A673 (cell line): ENCODE measurements around the gene PADI1. TPM values are rescaled to one million over a fixed set of nuclear protein-coding genes. Genes with fewer than 3 reads are reported as not detected.

Experiments used
- BruUV-seq: library from RNA; stranded (reverse); fragments of 400-500 nt; replicated peaks from 2 replicates; lab custom pipeline; 2021; lab: Mats Ljungman, UMichigan
- CTCF ChIA-PET: fragments of 300-600 bp; sonication (Branson Sonifier 250); formaldehyde crosslinking; loops from one replicate; lab custom pipeline; 2022; ENCODE audit warnings: antibody characterized with exemption; lab: Charles Lee
- POLR2A ChIA-PET: fragments of 300-600 bp; sonication (Branson Sonifier 250); formaldehyde crosslinking; loops from one replicate; lab custom pipeline; 2022; ENCODE audit warnings: antibody characterized with exemption; ENCODE audit not compliant: low non-redundant PET; lab: Charles Lee
- DNase-seq: peaks from one replicate; pipeline ENCODE4 v3.0.0-alpha.2; 2015; ENCODE audit warnings: low spot score
- H3K27ac ChIP-seq: fragments of 200-600 bp; sonication (generic); 2 replicates; pipeline ENCODE4 v1.5.1; 2016; ENCODE audit warnings: mixed run types, low read depth, mild to moderate bottlenecking, mixed read lengths, antibody characterized with exemption, low read length; ENCODE audit not compliant: poor library complexity, severe bottlenecking
- H3K27me3 ChIP-seq: fragments of 200-600 bp; sonication (generic); replicated peaks from 2 replicates; pipeline ENCODE4 v1.6.1; 2017; ENCODE audit warnings: mixed run types, low read depth, mild to moderate bottlenecking, mixed read lengths, antibody characterized with exemption, low read length; ENCODE audit not compliant: insufficient read depth, poor library complexity
- H3K36me3 ChIP-seq: fragments of 200-600 bp; sonication (generic); 2 replicates; pipeline ENCODE4 v1.6.1; 2016; ENCODE audit warnings: mixed run types, mild to moderate bottlenecking, mixed read lengths, antibody characterized with exemption, low read length; ENCODE audit not compliant: insufficient read depth, poor library complexity, severe bottlenecking
- H3K4me1 ChIP-seq: fragments of 200-600 bp; sonication (generic); 2 replicates; pipeline ENCODE4 v1.6.1; 2017; ENCODE audit warnings: mixed run types, mild to moderate bottlenecking, mixed read lengths, antibody characterized with exemption, low read length; ENCODE audit not compliant: insufficient read depth, poor library complexity, severe bottlenecking
- H3K4me3 ChIP-seq: fragments of 200-600 bp; sonication (generic); 2 replicates; pipeline ENCODE4 v1.5.1; 2016; ENCODE audit warnings: low read depth, mixed run types, mild to moderate bottlenecking, mixed read lengths, low read length; ENCODE audit not compliant: poor library complexity, severe bottlenecking
- H3K9me3 ChIP-seq: fragments of 200-600 bp; sonication (generic); 2 replicates; pipeline ENCODE4 v1.6.1; 2016; ENCODE audit warnings: mixed run types, low read depth, mild to moderate bottlenecking, mixed read lengths, antibody characterized with exemption, low read length; ENCODE audit not compliant: poor library complexity, severe bottlenecking
- CTCF ChIP-seq: fragments of 300-800, 200-600 bp; sonication (generic); conservative IDR thresholded peaks from 2 replicates; pipeline ENCODE4 v1.5.1; 2017; ENCODE audit warnings: low read depth, mild to moderate bottlenecking, antibody characterized with exemption, low read length, moderate library complexity, mixed read lengths
- EZH2 ChIP-seq: fragments of 200-600 bp; sonication (generic); IDR thresholded peaks from 2 replicates; pipeline ENCODE4 v1.6.1; 2017; ENCODE audit warnings: borderline replicate concordance, low read depth, mild to moderate bottlenecking, mixed read lengths, antibody characterized with exemption, low read length; ENCODE audit not compliant: poor library complexity, severe bottlenecking
- intact Hi-C: fragments of 100-400 bp; cut with micrococcal nuclease; formaldehyde crosslinking; loops from one replicate; pipeline ENCODE4 v1.10.0; 2022; ENCODE audit not compliant: unreplicated experiment
- total RNA-seq: library from RNA; stranded (reverse); gene quantifications from 2 replicates; pipeline ENCODE4 v1.2.3, GENCODE V29; 2021

The PADI1 gene
- total RNA-seq, 1 experiment from 2014 or later, result 0.56 TPM

- ChIA-PET CTCF (no interaction called here), POLR2A (no interaction called here)
- TF ChIP-seq CTCF (no peak), EZH2 (no peak)
Observed at GRCh38 chr1:17272646-17273045, 67.7 kb downstream of the PADI1 start.

DNA sequence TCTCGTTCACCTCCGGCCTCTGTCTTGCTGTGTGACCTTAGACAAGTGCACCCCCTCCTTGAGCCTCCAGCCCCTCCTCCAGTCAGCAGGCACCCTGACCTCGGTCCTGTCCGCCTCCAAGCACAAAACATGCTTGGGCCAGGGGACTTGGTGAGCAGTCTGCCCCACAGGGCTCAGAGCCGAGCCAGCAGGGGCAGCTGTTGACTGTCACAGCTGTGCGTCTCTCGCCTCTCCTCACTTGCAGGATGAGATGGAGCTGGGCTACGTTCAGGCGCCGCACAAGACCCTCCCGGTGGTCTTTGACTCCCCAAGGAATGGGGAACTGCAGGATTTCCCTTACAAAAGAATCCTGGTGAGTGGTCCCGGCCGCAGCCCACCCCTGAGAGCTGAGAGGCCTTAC, 68.2 kb downstream of the PADI1 start:
- no peaks in the 10 kb centered on the region for H3K27me3 ChIP-seq
- TF ChIP-seq EZH2 (no peak), CTCF (no peak)
- ChIA-PET CTCF (no interaction called here), POLR2A (no interaction called here)
- H3K27ac ChIP-seq, result no peak overlapping the region
- H3K9me3 ChIP-seq, result no peaks in the 10 kb centered on the region
- intact Hi-C loops, result no loop called here
- H3K4me1 ChIP-seq, result no peaks in the 10 kb centered on the region
- H3K36me3 ChIP-seq, result no peaks in the 10 kb centered on the region
- no peak overlapping the region for H3K4me3 ChIP-seq
- no peak for DNase-seq
- BruUV-seq, result no TSS peak

More at GRCh38 chr1:17272646-17273045, 67.7 kb downstream of the PADI1 start:
- Histone ChIP-seq H3K4me1 (no peaks in the 10 kb centered on the region), H3K27ac (no peak overlapping the region), H3K27me3 (no peaks in the 10 kb centered on the region), H3K9me3 (no peaks in the 10 kb centered on the region), H3K4me3 (no peak overlapping the region), H3K36me3 (no peaks in the 10 kb centered on the region)
- DNase-seq, result no peak
- intact Hi-C loops, result no loop called here
- no TSS peak for BruUV-seq

DNA sequence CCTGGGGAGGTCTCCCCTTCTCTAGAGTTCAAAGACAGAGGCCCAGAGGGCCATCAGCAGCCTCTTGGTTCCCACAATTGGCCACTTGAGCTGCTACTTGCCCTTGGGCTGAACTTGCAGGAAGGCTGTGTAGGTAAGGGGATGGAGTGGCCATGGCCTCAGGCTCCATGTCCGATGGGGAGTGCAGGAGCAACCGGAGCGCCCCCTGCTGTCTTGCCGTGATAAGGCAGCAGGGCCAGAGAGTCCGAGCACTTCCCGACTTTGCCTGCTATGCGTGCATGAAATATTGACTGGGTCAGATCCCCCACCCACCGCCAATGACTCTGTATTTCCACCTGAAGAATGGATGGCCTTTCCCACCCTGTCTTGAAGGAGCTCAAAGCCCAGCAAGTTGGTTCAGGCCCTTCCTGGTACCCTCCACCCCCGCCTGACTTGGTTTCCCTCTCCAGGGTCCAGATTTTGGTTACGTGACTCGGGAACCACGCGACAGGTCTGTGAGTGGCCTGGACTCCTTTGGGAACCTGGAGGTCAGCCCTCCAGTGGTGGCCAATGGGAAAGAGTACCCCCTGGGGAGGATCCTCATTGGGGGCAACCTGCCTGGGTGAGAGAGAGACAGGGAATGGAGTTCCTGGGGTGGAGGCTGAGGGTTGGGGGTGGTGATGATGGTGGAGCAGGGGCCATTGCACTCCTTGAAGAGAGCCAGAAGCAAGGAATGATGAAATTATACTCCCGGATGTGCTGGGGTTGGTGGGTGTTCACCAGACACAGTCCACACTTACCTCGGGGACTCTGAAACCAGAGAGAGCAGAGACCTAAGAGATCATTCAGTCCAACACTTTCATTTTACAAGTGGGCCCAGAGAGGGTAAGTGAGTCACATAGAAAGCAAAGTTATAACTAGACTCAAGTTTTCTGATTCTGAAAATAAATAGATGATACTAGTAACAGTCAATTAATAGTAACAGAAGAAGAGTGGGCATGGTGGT, 69.5 kb downstream of the PADI1 start:
- peak; percentile 67 for DNase-seq
- H3K27me3 ChIP-seq, result no peaks in the 10 kb centered on the region
- no peaks in the 10 kb centered on the region for H3K9me3 ChIP-seq
- H3K4me3 ChIP-seq, result no peak overlapping the region
- ChIA-PET POLR2A (no interaction called here), CTCF (interaction anchor here (0.6 to 0.7 kb wide), 2 partner anchors 295 to 311 kb away, joined by 5 to 7 read pairs; no protein-coding TSS in a partner anchor)
- TF ChIP-seq EZH2 (no peak), CTCF (peak; percentile 94)
- intact Hi-C loops, result loop anchor here (1.0 kb wide), 1 partner anchor 215 kb away; no protein-coding TSS in a partner anchor
- no peaks in the 10 kb centered on the region for H3K4me1 ChIP-seq
- H3K36me3 ChIP-seq, result no peaks in the 10 kb centered on the region
- no peak overlapping the region for H3K27ac ChIP-seq
- BruUV-seq, result no TSS peak
